Activated naive CD4-positive, alpha-beta T cell treated with anti-CD3 and anti-CD28 coated beads for 36 hours (primary cell): ENCODE results near the gene LIMS1. TPM values are rescaled to one million over a fixed set of nuclear protein-coding genes. Genes with fewer than 3 reads are reported as not detected.

Experiments
- CTCF ChIA-PET: fragments of 350-600 bp; sonication (Branson Sonifier 250); formaldehyde crosslinking; loops from one replicate; lab custom pipeline; 2021; ENCODE audit warnings: antibody characterized with exemption; lab: Charles Lee
- DNase-seq: peaks from one replicate; pipeline ENCODE4 v3.0.0-alpha.2; 2020
- H3K27ac Mint-ChIP-seq: one replicate; pipeline ENCODE4 v1.8.0; 2021; ENCODE audit warnings: mild to moderate bottlenecking, mixed read lengths
- H3K27me3 Mint-ChIP-seq: one replicate; pipeline ENCODE4 v1.8.0; 2021; ENCODE audit warnings: low read depth, mixed read lengths
- H3K36me3 Mint-ChIP-seq: one replicate; pipeline ENCODE4 v1.8.0; 2021; ENCODE audit warnings: low read depth, mixed read lengths
- H3K4me1 Mint-ChIP-seq: one replicate; pipeline ENCODE4 v1.8.0; 2021; ENCODE audit warnings: low read depth, mixed read lengths
- H3K4me3 Mint-ChIP-seq: one replicate; pipeline ENCODE4 v1.8.0; 2021; ENCODE audit warnings: mild to moderate bottlenecking, moderate library complexity, mixed read lengths
- H3K9me3 Mint-ChIP-seq: one replicate; pipeline ENCODE4 v1.8.0; 2021; ENCODE audit warnings: mixed read lengths
- intact Hi-C: fragments of 100-400 bp; cut with micrococcal nuclease; formaldehyde crosslinking; loops from one replicate; pipeline ENCODE4 v1.15.1; 2023
- total RNA-seq, 2 experiments: library from RNA; stranded (reverse); gene quantifications; one replicate each; pipeline ENCODE4 v1.2.3, GENCODE V29; 2021

LIMS1 gene
- total RNA-seq, 2 experiments from 2014 or later: 43.8 to 47.1 TPM

- CTCF ChIA-PET: interaction anchor here (1.0 to 11.2 kb wide), 5 partner anchors 7 to 35 kb away, joined by 3 to 107 read pairs (median 5); no protein-coding TSS in a partner anchor
- no peaks in the 10 kb centered on the region for H3K9me3 Mint-ChIP-seq
- no peak for DNase-seq
- H3K4me1 Mint-ChIP-seq: peaks cover 72% of the 10 kb centered on the region
- H3K27me3 Mint-ChIP-seq: no peaks in the 10 kb centered on the region
- H3K27ac Mint-ChIP-seq: peak overlapping the region; percentile 81
- no peak overlapping the region for H3K4me3 Mint-ChIP-seq
- H3K36me3 Mint-ChIP-seq: no peaks in the 10 kb centered on the region
- intact Hi-C loops: loop anchor here (1.0 to 10.0 kb wide), 4 partner anchors 8 to 585 kb away; no protein-coding TSS in a partner anchor
Measured at GRCh38 chr2:108629417-108629816, 95.1 kb downstream of the LIMS1 start.

- Mint-ChIP-seq H3K4me3 (no peak overlapping the region), H3K27ac (no peak overlapping the region), H3K27me3 (no peaks in the 10 kb centered on the region), H3K9me3 (no peaks in the 10 kb centered on the region), H3K4me1 (peaks cover 74% of the 10 kb centered on the region), H3K36me3 (no peaks in the 10 kb centered on the region)
- intact Hi-C loops: no loop called here
- DNase-seq: no peak
- CTCF ChIA-PET: interaction anchor here (1.3 kb wide), 1 partner anchor 36 kb away, joined by 3 read pairs; no protein-coding TSS in a partner anchor
Measured at GRCh38 chr2:108630567-108631405, 96.5 kb downstream of the LIMS1 start.

DNA sequence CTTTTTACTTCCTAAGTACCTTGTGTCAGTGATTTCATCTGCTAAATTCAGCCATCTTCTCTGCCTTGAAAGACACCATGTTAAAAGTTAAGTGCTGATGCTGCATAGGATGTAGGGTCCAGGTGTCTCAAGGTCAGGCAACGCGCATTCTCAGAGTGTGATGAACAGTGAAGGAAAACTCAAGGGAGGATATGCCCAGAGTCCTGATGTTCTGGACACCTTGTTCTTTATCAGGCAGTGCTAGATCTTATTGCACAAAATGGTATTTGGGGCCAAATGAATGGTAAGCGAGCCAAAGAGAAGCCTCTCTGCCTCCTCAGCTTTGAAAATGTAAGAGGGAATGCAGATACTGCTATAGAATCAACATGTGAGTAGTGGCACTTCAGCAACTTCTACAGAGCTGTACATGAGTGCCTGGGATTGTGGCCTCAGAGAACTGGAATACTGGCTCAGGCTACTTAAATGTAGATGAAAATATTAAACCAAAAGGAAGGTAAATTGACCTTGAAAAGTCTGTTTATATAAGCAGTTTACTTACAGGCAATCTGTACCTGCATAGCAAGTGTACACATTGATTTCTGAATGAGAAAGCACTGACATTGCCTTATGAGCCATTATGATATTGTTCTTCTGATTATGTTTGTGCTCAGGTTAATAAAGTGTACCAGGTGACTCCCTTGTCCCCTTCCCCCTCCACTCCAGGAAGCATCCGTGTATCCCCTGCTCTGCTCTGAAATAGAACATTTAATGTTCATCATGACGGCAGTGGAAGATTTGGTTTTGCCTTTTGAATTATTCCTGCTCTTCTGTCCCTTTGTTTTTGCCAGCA, 98.3 kb downstream of the LIMS1 start:
- DNase-seq: no peak
- no peaks in the 10 kb centered on the region for H3K36me3 Mint-ChIP-seq
- no peaks in the 10 kb centered on the region for H3K27me3 Mint-ChIP-seq
- CTCF ChIA-PET: interaction anchor here (1.3 to 5.7 kb wide), 3 partner anchors 15 to 37 kb away, joined by 3 to 77 read pairs (median 3); no protein-coding TSS in a partner anchor
- intact Hi-C loops: no loop called here
- no peaks in the 10 kb centered on the region for H3K9me3 Mint-ChIP-seq
- no peak overlapping the region for H3K27ac Mint-ChIP-seq
- peaks cover 73% of the 10 kb centered on the region for H3K4me1 Mint-ChIP-seq
- H3K4me3 Mint-ChIP-seq: no peak overlapping the region

- no peak overlapping the region for H3K4me3 Mint-ChIP-seq
Measured at GRCh38 chr2:108633409-108633808, 99.1 kb downstream of the LIMS1 start.

DNA sequence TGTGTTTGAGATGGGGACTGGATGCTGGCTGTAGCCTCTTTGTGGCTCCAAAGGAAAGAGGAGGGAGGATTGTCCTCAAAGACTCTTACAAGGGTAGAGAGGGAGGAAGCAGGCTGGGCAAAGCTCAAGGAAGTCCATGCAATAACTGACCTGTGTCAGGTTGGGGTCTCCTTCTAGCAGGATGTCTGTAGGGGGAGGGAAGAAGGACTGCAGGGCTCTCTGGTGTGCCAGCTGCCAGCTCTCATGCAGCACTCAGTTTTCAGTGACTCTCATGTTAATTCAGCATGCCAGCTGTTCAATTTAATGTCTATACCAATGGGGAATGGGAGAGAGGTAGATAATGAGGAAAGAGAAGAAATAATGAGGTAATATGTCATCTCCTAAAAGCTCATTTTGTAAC, 99.7 kb downstream of the LIMS1 start:
- CTCF ChIA-PET: interaction anchor here (1.2 to 6.3 kb wide), 5 partner anchors 10 to 46 kb away, joined by 3 to 147 read pairs (median 77); no protein-coding TSS in a partner anchor
- no peaks in the 10 kb centered on the region for H3K9me3 Mint-ChIP-seq
- no peak overlapping the region for H3K4me3 Mint-ChIP-seq
- no peaks in the 10 kb centered on the region for H3K27me3 Mint-ChIP-seq
- H3K36me3 Mint-ChIP-seq: no peaks in the 10 kb centered on the region
- H3K27ac Mint-ChIP-seq: no peak overlapping the region
- H3K4me1 Mint-ChIP-seq: peaks cover 60% of the 10 kb centered on the region
- intact Hi-C loops: no loop called here
- DNase-seq: no peak

More at GRCh38 chr2:108633409-108633808, 99.1 kb downstream of the LIMS1 start:
- no peaks in the 10 kb centered on the region for H3K27me3 Mint-ChIP-seq
- DNase-seq: no peak
- H3K9me3 Mint-ChIP-seq: no peaks in the 10 kb centered on the region
- peaks cover 66% of the 10 kb centered on the region for H3K4me1 Mint-ChIP-seq
- CTCF ChIA-PET: interaction anchor here (1.2 to 6.3 kb wide), 5 partner anchors 10 to 46 kb away, joined by 3 to 147 read pairs (median 77); no protein-coding TSS in a partner anchor
- H3K36me3 Mint-ChIP-seq: no peaks in the 10 kb centered on the region
- intact Hi-C loops: no loop called here
- no peak overlapping the region for H3K27ac Mint-ChIP-seq

DNA sequence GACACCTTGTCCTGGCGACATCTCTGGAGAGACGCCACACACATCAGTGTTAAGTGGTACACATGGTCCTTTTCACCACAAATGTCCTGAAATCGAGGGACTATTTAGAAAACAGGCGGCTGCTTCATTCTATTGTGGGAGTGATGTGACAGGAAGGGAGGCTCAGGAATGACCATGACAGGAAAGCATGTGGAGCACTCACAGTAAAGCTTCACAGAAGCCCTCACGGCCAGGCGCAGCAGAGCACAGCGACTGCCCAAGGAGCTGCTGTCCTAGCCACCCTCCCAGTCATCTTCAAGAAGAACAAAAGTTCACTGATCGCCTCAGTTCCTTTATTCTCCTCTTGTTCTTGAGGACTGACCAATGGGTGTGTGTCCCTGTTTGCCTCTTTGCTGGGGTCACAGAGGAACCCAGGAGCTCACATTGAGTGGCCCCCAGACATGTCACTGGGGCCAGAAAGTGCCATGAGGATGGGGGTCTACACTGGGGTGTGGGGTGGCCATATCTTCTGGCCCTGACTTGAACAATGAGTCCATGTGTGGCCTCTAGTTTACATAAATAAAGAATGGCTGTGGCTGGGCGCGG, 100.4 kb downstream of the LIMS1 start:
- no peak overlapping the region for H3K4me3 Mint-ChIP-seq
- CTCF ChIA-PET: interaction anchor here (0.9 to 6.3 kb wide), 6 partner anchors 11 to 51 kb away, joined by 3 to 147 read pairs (median 67); no protein-coding TSS in a partner anchor
- no peak overlapping the region for H3K27ac Mint-ChIP-seq
- H3K36me3 Mint-ChIP-seq: no peaks in the 10 kb centered on the region
- H3K27me3 Mint-ChIP-seq: no peaks in the 10 kb centered on the region
- DNase-seq: no peak
- peaks cover 54% of the 10 kb centered on the region for H3K4me1 Mint-ChIP-seq
- H3K9me3 Mint-ChIP-seq: no peaks in the 10 kb centered on the region
- intact Hi-C loops: loop anchor here (5.0 kb wide), 1 partner anchor 187 kb away; the partner anchor contains the start of gene GCC2

DNA sequence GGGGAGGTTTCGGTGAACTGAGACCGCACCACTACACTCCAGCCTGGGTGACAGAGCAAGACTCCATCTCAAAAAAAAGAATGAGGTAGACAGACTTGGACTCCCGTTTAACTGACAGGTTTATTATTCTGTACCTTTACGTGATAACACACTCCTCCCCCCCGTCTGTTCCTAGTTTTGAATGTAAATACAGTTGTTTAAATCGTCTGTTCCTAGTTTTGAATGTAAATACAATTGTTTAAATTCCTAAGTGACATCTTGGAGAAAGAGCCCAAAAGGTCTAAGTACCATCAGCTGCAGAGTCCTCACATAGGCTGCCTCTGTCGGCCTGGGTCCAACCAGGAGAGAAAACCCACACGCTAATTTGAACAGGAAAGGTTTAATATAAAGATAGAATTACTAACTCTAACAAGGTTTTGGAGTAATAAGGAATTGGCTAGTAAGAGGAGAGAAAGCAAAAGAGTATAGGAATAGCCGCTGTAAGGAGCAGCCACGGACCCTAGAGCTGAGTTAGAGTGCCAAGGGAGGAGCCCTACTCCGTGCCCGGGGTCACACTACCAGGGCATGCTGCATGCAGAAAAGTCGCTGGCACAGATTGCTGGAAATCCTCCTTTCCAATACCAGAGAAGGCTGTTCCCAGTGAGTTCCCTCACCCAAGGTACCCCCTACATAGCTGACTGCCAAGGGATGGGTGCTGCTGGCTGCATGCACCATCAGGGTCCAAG, 101.5 kb downstream of the LIMS1 start:
- Mint-ChIP-seq H3K36me3 (no peaks in the 10 kb centered on the region), H3K9me3 (no peaks in the 10 kb centered on the region), H3K4me1 (peaks cover 53% of the 10 kb centered on the region), H3K27ac (no peak overlapping the region), H3K27me3 (no peaks in the 10 kb centered on the region), H3K4me3 (no peak overlapping the region)
- intact Hi-C loops: loop anchor here (1.0 to 5.0 kb wide), 4 partner anchors 28 to 285 kb away; partner anchors contain the start of gene GCC2
- CTCF ChIA-PET: interaction anchor here (0.7 to 6.3 kb wide), 19 partner anchors 12 to 287 kb away, joined by 3 to 147 read pairs (median 4); no protein-coding TSS in a partner anchor
- no peak for DNase-seq

- Mint-ChIP-seq H3K27me3 (no peaks in the 10 kb centered on the region), H3K27ac (no peak overlapping the region), H3K36me3 (no peaks in the 10 kb centered on the region), H3K9me3 (no peaks in the 10 kb centered on the region), H3K4me3 (no peak overlapping the region), H3K4me1 (peaks cover 54% of the 10 kb centered on the region)
- CTCF ChIA-PET: interaction anchor here (0.6 to 6.3 kb wide), 13 partner anchors 11 to 188 kb away, joined by 3 to 147 read pairs (median 8); partner anchors contain the start of gene GCC2
- no peak for DNase-seq
- intact Hi-C loops: loop anchor here (5.0 kb wide), 1 partner anchor 190 kb away; the partner anchor contains the start of gene GCC2
Measured at GRCh38 chr2:108637304-108637669, 103.0 kb downstream of the LIMS1 start.

DNA sequence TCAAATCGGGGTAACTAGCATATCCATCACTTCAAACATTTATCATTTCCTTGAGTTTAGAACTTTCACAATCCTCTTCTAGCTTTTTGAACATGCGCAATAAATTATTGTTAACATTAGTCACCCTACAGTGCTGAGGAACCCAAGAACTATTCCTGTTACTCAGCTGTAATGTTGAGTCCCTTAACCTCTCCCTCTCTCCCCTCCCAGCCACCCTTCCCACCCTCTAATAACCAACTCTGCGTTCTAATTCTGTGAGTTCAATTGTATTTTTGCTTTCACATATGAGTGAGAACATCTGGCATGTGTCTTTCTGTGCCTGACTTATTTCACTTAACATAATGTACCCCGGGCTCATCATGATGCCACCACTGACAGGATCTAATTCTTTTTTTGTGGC, 106.5 kb downstream of the LIMS1 start:
- no peak overlapping the region for H3K27ac Mint-ChIP-seq
- H3K4me3 Mint-ChIP-seq: no peak overlapping the region

GRCh38 chr2:108641756-108642155, 107.5 kb downstream of the LIMS1 start:
- H3K9me3 Mint-ChIP-seq: no peaks in the 10 kb centered on the region
- peaks cover 25% of the 10 kb centered on the region for H3K4me1 Mint-ChIP-seq
- CTCF ChIA-PET: no interaction called here
- no peak overlapping the region for H3K4me3 Mint-ChIP-seq
- H3K27me3 Mint-ChIP-seq: no peaks in the 10 kb centered on the region
- DNase-seq: no peak
- intact Hi-C loops: loop anchor here (5.0 kb wide), 1 partner anchor 704 kb away; no protein-coding TSS in a partner anchor
- H3K36me3 Mint-ChIP-seq: peaks cover 6% of the 10 kb centered on the region
- no peak overlapping the region for H3K27ac Mint-ChIP-seq

More for the DNA sequence above, 106.5 kb downstream of the LIMS1 start:
- intact Hi-C loops: loop anchor here (5.0 kb wide), 1 partner anchor 703 kb away; no protein-coding TSS in a partner anchor
- Mint-ChIP-seq H3K4me1 (peaks cover 29% of the 10 kb centered on the region), H3K27me3 (no peaks in the 10 kb centered on the region), H3K36me3 (peaks cover 6% of the 10 kb centered on the region), H3K9me3 (no peaks in the 10 kb centered on the region)
- CTCF ChIA-PET: no interaction called here
- DNase-seq: no peak
